Ovary (tissue), 3 donors: ENCODE results near the gene MPZL2.

Source experiments
- CTCF ChIP-seq, 3 donors: fragments of 450-650 bp in 2 of 3; fragments of 200-600 bp in 1 of 3; IDR thresholded peaks; one replicate each; pipeline versions ENCODE4 v1.5.1 to v1.8.0; 2016 to 2022; ENCODE audit warnings: antibody characterized with exemption in 3 of 3, mild to moderate bottlenecking in 1 of 3
- EP300 ChIP-seq: sonication (generic); formaldehyde crosslinking; IDR thresholded peaks from one replicate; pipeline ENCODE4 v1.6.1; 2017; ENCODE audit warnings: antibody characterized with exemption
- donor health status: DM: no; HTN: no; CAD: no.

- no peak for TF ChIP-seq CTCF (IDR thresholded peaks at IDR 0.05)
- no peak for TF ChIP-seq EP300
These were observed 41.7 kb downstream of the MPZL2 start for GRCh38 chr11:118222437-118222836.
